Activated T-cell treated with anti-CD3 and anti-CD28 coated beads, Interleukin-2, amount 50 U/mL, for 1 hour (primary cell): Measurements from ENCODE around the gene ITPKC.
A peak's percentile ranks its signal among the peaks of the same experiment; 100 is the strongest.
"Not testable (repeated sequence)": the region's sequence is repeated elsewhere in the genome, so short reads cannot be mapped to it uniquely, and the experiment has no call there.

Experiments
- DNase-seq: peaks from one replicate; pipeline ENCODE4 v3.0.0-alpha.2; 2020

The ITPKC gene

GRCh38 chr19:40717880-40718773, 1.2 kb downstream of the ITPKC start:
- no peak for DNase-seq

DNA sequence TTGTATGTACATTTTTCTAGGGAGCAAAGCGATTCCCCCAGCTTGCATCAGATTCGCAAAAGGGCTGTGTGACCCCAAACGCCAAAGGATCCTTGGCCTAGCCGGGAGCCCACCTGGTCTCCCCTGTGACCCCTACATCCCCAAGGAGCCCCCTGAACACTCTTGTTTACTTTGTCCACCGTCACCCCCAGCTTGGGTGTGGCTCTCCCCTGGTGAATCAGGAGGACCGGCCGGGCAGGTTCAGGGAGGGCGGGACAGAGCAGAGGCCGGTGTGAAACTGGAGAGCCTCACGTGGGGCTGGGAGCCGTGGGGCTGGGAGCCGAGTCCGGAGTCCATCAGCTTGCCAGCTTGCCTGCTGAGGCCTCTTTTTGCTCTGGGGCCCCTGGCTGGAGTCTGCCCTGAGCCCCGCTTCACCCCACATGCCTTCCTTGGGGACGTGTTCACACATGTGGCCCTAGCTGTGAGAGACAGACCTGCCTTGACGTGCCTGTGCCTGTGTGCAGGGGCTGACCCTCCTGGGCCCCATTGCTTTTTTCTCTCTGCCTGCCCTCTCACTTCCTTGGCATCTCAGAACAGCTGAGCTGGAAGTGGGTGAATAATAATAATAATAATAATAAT, 2.0 kb downstream of the ITPKC start:
- peak; percentile 25 for DNase-seq

- DNase-seq, result no peak
Observed at GRCh38 chr19:40719414-40719894, 2.5 kb downstream of the ITPKC start.

DNA sequence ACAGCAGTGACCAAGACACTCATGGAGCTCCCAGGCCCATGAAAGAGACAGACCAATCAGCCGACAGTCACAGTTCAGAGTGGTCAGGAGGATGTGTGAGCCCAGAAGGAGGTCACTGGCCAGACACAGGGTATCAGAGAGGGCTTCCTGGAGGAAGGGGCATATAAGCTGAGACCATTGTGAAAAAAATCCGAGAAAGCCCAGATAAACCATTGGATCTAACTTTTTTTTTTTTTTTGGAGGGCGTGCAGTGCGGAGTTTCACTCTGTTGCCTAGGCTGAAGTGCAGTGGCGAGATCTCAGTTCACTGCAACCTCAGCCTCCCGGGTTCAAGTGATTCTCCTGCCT, 4.2 kb downstream of the ITPKC start:
- DNase-seq, result no peak

- DNase-seq, result no peak
Observed at GRCh38 chr19:40721936-40722661, 5.2 kb downstream of the ITPKC start.

- DNase-seq, result no peak
Observed at GRCh38 chr19:40723661-40724254, 6.8 kb downstream of the ITPKC start.

GRCh38 chr19:40724315-40724714, 7.4 kb downstream of the ITPKC start:
- no peak for DNase-seq

GRCh38 chr19:40724855-40725254, 7.9 kb downstream of the ITPKC start:
- no peak for DNase-seq

DNA sequence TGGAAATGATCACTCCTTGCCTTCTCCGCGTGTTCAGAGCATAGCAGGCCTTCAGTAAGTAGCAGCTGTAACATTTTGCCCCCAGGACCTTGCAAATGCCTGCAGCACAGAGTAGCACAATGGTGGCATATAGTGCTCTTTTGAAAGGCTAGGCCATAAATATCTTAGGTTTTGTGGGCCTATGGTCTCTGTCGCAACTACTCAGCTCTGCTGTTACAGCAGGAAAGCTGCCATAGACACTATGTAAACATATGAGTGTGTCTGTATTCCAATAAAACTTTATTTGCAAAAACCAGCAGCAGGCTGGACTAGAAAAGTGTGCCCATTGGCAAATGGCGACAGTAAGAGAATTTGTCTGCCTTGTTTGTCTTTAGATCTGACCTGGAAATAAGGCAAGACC, 9.4 kb downstream of the ITPKC start:
- DNase-seq, result no peak

GRCh38 chr19:40730065-40730464, 13.2 kb downstream of the ITPKC start:
- DNase-seq, result not testable (repeated sequence)

DNA sequence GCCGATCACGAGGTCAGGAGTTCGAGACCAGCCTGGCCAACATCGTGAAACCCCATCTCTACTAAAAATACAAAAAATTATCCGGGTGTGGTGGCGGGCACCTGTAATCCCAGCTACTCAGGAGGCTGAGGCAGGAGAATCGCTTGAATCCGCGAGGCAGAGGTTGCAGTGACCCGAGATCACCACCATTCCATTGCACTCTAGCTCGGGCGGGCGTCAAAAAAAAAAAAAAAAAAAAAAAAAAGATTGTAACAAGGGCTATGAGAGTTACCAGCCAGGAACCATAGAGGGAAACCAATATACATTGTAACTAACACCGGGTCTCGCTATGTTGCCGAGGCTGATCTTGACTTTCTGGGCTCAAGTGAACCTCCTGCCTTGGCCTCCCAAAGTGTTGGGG, 15.4 kb downstream of the ITPKC start:
- DNase-seq, result not testable (repeated sequence)

DNA sequence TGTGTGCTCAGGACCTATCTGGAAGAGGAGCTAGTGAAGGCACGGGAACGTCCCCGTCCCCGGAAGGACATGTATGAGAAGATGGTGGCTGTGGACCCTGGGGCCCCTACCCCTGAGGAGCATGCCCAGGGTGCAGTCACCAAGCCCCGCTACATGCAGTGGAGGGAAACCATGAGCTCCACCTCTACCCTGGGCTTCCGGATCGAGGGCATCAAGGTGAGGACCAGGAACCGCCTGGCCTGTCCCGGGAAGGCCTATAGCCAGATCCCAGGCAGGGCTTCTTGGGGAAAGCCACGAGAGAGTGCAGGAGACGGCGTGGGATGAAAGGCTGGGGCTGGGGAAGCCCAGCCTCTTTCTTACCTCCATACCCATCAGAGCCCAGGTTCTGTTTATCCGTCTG, 16.2 kb downstream of the ITPKC start:
- DNase-seq, result no peak

DNA sequence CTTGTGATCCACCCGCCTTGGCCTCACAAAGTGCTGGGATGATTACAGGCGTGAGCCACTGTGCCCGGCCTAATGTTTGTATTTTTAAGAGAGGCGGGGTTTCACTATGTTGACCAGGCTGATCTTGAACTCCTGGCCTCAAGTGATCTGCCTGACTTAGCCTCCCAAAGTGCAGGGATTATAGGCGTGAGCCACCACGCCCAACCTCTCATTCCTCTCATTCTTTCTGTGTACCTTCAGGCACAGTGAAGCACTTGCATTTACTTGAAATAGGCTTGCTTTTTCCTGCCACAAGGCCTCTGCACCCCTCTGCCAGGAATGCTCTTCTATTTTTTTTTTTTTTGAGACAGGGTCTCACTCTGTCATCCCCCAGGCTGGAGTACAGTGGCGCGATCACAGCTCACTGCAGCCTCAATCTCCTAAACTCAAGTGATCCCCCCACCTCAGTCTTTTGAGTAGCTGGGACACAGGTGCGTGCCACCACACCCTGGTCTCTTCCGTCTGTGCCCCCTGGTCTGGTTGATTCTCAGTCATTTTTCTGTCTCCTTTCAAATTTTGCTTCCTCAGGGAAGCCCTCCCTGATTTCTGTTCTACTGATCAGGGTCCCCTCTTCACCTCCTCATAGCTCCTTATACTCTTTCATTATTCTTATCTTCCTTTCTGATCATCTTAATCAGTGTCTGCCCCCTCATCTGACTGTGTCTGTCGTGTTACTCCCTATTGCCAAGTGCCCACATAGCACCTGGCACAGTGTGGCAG, 18.3 kb downstream of the ITPKC start:
- no peak for DNase-seq

- no peak for DNase-seq
Observed at GRCh38 chr19:40736661-40737060, 19.7 kb downstream of the ITPKC start.

DNA sequence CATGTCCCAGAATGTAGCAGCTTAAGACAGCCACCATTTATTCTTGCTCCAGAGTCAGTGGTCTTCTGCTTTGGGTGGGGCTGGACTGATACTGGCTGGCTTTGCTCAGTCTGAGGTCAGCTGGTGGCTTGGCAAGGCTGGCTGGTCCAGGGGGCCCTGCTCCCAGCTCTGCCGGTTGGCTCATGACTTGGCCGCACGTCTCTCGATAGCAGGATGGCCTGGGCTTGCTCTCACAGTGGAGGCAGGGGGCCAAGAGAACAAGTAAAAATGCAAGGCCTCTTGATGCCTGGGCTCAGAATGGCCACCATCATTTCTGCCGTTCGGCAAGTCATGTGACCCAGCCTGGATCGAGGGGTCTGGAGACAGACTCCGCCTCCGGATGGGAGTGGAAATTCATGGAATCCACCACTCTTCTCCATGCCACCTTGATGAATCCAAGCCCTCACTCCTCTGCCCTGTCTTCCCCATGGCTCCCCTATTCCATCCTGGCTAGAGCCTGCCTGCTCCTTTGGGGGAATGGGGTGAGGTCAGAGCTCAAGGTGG, 20.3 kb downstream of the ITPKC start:
- DNase-seq, result no peak

- no peak for DNase-seq
Observed at GRCh38 chr19:40739030-40739839, 22.3 kb downstream of the ITPKC start.

DNA sequence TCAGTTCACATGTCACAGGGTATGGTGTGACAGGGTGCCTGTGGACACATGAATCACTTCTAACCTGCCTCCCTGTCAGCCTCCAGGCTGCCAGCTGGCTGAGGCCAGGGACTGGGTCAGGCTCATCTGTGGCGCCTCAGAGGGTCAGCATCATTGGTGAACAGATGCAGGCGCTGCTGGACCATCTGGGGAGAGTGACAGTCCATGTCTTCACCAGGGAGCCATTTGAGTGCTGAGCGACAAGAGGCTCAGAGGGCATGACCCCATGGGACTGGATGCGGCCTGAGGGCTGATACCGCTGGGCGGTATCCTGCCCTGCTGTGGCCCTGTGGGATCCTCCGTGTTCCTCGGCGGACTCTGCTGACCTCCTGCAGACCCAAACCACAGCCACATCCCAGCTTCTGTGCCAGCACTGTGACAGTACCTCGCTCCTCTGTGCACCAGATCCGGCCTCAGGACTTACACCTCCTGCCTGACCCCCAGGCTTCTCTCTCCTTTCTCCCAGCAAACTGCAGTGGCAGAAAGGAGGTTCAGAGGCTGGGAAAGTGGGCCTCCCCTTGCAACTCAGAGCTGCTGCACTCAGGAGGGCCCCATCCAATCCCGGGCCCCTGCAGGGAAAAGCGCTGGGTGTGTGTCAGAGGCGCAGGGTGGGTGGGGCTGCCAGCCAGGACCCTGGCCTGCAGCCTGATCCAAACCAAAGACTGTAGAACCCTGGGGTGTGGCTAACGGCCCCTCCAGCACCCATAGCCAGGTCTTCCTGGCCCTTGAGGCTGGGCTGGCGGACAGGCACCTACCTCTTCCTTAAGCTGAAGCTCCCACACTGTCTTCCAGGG, 23.2 kb downstream of the ITPKC start:
- no peak for DNase-seq

DNA sequence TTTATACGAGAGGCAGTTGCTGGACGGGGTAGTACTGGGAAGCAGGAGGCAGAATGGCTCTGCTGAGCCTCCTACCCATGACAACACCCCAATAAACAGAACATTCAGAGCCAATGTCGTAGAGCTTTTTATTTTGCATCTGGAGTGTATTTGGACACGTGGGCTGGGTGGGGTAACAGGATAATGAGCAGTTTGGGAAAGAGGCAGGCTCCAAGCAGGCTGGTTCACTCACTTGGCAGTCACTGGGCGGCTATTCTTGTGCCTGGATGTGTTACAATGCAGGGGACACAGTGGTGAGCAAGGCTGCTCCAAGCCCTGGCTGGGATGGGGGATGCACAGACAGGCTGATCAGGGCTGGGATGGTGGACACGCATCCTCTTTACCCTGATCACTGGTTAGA, 23.8 kb downstream of the ITPKC start:
- no peak for DNase-seq

GRCh38 chr19:40741527-40742390, 24.8 kb downstream of the ITPKC start:
- no peak for DNase-seq
